GM18861 (cell line): ENCODE data around the gene KRTAP10-9.
"Not testable (repeated sequence)": the region's sequence is repeated elsewhere in the genome, so short reads cannot be mapped to it uniquely, and the experiment has no call there.

ENCODE experiments used
- ATAC-seq: cut with Tn5 transposase; IDR thresholded peaks from one replicate; pipeline ENCODE4 v1.9.1; 2021; ENCODE audit not compliant: unreplicated experiment

KRTAP10-9 gene

DNA sequence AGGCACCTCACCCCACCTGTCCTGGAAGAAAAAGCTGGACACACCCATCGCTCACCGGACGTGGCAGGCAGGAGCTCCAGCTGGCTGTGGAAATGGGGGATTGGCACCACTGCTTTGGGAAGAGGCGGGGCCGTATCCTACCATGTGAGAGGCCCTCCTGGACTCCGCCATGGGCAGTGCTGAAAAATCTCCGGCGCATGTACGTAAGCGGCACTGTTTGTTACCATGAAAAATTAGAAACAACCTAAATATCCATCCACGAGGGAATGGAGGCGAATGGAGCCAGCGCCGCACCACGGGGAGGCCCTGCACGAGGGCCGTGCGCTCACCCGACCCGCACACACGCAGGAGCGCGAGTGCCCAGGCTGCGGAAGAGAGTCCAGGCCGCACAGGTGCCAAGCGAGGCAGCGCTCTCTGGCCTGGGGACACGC, 11.9 kb upstream of the KRTAP10-9 start:
- ATAC-seq, result no peak

DNA sequence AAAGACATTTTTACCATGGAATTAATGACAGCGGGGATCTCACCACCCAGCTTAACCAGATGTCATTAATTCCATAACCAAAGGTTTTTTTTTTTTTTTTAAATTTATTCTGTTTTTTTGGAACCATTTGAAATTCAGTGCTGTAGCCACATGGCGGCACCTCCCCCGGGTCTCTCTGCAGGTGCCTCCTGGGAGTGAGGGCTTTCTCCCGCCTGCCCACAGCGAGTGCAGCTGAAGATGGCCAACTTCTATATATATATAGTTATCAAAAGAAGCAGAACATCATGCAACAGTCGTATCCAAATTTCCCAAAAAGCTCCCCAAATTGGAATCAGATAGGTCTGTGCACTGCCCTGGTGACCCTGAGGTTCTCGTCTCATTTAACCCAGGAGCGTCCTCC, 11.4 kb upstream of the KRTAP10-9 start:
- no peak for ATAC-seq

- no peak for ATAC-seq
These were observed 10.8 kb upstream of the KRTAP10-9 start for GRCh38 chr21:44615911-44616590.

GRCh38 chr21:44616591-44616926, 10.3 kb upstream of the KRTAP10-9 start:
- no peak for ATAC-seq

DNA sequence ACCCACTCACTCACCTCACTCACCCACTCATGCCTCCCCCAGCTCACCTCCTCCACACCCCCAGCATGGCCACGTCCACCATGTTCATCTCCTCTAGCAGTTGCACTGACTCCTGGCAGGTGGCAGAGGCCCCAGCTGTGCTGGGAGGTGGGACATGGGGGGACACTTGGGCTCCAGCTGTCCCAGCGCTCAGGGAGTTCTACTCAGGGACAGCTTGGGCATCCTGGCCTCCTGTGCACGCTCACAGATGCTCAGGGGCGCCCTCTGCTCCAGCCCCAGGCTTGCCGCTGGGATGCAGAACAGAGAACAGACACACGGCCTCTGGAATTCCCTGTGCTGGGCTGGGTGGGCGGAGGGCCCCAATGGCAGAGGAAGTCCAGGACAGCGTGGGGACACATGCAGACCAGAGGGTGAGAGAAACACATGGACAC, 9.8 kb upstream of the KRTAP10-9 start:
- no peak for ATAC-seq

- no peak for ATAC-seq
These were observed 8.4 kb upstream of the KRTAP10-9 start for GRCh38 chr21:44618504-44618903.

GRCh38 chr21:44618909-44619308, 8.0 kb upstream of the KRTAP10-9 start:
- no peak for ATAC-seq

DNA sequence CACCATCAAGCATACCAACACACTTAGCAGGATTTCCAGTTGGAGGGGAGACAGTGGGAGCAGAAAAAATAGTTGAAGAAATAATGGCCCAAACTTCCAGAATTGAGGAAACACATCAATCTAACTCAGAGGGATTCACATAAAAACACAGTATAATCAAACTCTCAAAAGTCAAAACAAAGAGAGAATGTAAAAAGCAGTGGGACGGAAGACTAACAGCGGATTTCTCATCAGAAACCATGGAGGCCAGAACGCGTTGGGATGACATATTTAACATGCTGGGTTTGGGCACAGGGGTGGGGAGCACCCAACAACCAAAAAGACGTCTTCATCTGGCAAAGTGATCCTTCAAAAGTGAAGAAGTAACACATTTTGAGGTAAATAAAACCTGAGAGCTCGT, 7.0 kb upstream of the KRTAP10-9 start:
- ATAC-seq, result no peak

DNA sequence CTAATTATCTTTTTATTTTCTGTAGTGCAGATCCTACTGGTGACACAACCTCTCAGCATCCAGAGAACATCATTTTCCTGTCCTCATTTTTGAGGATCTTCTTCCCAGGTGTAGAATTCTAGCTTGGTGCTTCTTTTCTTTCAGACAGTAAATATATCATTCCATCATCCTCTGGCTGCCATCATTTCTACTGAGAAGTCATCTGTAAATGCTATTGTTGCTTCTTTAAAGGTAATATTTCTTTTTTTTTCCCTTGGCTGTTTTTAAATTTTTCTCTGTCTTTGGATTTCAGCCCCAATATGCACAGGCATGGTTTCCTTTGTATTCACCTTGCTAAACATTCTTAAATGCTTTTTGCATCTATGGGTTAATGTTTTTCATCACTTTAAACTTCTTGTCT, 3.3 kb upstream of the KRTAP10-9 start:
- ATAC-seq, result no peak

DNA sequence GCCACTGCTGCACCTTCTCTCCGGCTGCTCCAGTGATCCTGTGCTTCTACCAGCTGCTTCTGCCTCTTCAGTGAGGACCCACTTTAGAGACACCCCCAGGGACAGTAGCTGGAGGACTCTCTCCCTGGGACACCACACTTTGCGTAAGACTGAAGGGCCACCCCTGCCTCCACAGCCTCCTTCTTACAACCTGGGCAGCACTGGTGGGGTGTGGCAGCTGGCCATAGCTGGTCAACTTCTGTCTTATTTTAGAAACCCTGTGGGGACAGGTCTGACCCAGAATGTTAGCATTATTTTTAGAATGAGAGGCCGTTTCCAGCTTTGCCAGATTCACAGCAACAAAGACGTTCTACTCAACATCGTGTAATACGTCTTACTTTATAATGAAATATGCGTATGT, 1.1 kb upstream of the KRTAP10-9 start:
- no peak for ATAC-seq

- no peak for ATAC-seq
These were observed 631 bp upstream of the KRTAP10-9 start for GRCh38 chr21:44626262-44626661.

DNA sequence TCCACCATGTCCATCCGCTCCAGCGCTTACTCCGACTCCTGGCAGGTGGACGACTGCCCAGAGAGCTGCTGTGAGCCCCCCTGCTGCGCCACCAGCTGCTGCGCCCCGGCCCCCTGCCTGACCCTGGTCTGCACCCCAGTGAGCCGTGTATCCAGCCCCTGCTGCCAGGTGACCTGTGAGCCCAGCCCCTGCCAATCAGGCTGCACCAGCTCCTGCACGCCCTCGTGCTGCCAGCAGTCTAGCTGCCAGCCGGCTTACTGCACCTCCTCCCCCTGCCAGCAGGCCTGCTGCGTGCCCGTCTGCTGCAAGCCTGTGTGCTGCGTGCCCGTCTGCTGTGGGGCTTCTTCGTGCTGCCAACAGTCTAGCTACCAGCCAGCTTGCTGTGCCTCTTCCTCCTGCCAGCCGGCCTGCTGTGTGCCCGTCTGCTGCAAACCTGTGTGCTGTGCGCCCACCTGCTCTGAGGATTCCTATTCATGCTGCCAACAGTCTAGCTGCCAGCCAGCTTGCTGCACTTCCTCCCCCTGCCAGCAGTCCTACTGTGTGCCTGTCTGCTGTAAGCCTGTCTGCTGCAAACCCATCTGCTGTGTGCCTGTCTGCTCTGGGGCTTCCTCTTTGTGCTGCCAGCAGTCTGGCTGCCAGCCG, 409 bp downstream of the KRTAP10-9 start:
- not testable (repeated sequence) for ATAC-seq

GRCh38 chr21:44627831-44628233, 939 bp downstream of the KRTAP10-9 start:
- not testable (repeated sequence) for ATAC-seq

DNA sequence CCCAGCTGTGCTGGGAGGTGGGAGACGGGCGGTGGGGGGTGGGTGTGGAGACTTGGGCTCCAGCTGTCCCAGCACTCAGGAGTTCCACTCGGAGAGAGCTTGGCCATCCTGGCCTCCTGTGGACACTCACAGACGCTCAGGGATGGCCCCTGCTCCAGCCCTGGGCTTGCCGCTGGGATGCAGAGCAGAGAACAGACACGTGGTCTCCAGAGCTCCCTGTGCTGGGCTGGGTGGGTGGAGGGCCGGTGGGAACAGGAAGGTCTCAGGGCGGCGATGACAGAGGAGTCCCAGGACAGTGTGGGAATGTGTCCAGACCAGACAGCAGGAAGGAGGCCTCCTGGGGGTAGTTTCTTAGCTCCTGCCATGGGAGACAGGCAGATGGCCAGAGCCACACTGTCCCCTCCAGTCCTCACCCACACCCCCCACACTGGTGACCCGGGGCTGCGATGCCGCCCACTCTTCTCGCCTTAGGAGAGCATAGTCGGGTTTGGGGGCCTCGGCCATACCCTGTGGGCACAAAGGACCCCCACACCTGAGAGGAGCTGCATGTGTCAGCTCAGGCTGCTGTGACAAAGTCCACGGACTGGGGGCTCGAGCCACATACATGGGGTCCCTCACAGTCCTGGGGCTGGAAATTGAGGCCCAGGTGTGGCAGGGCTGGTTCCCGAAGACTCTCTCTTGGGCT, 2.0 kb downstream of the KRTAP10-9 start:
- ATAC-seq, result no peak

- no peak for ATAC-seq
These were observed 3.5 kb downstream of the KRTAP10-9 start for GRCh38 chr21:44630440-44630839.

- ATAC-seq, result no peak
These were observed 5.2 kb downstream of the KRTAP10-9 start for GRCh38 chr21:44632067-44632466.

DNA sequence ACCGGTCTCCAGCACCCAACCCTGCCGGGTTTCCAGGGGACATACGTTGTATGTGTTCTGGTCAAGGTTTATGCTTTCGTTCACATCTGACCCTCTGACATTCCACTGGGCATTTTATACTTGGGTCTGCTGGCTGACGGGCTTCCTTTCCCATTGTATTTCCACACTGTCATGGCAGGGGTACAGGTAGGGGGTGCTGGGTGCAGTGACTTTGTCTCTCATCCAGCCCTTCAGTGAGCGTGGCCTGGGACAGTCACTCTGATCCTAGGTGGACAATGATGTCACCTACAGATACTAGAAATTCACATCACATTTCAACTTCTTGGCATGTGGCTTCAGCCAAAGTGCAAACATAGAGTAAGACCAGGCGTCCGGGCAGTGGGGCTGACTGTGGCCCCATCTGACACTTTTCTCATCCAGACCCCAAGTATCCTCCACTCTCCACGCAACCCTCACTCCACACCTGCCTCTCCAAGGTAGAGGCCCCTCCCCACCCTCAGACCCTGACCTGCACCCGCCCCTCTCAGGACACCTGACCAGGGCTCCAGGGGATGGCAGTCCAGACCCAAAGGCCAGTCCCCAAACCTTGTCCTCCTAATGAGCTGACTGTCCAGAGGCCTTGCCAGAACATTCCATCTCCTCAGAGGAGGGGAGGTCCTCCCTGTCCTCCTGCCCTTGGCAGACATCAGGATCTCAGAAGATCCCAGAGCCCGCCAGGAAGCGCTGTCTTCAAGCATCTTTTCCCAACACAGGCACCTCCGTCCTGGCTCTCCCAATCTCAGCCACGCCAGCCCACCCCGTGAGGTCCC, 9.5 kb downstream of the KRTAP10-9 start:
- no peak for ATAC-seq

DNA sequence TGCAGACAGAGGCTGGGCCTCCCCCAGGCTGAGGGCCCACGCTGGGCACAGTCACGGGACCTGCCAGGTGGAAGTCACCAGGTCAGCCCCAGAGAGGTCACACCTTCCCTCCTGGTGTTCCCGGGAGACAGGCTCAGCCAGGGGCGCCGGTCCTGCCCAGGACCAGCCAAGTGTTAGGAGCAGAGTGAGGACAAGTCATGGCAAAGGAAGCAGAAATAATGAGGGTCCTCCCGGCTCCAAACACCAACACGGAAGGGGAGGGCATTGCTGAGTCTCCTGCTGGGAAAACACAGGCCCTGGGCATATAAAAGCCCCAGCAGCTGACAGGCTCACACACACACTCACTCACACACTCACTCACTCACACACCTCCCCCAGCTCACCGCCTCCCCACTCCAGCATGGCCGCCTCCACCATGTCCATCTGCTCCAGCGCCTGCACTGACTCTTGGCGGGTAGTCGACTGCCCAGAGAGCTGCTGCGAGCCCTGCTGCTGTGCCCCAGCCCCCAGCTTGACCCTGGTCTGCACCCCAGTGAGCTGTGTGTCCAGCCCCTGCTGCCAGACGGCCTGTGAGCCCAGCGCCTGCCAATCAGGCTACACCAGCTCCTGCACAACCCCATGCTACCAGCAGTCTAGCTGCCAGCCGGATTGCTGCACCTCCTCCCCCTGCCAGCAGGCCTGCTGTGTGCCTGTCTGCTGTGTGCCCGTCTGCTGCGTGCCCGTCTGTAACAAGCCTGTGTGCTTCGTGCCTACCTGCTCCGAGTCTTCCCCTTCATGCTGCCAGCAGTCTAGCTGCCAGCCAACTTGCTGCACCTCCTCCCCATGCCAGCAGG, 10.3 kb downstream of the KRTAP10-9 start, which contains the start of gene KRTAP10-10:
TSS of gene KRTAP10-10 (plus strand) at position 339 of the 833 bp plus-strand sequence. CDS start at position 401, 62 bp downstream.
- no peak for ATAC-seq

GRCh38 chr21:44637851-44638348, 11.0 kb downstream of the KRTAP10-9 start:
- ATAC-seq, result not testable (repeated sequence)
